C1 segment of cervical spinal cord (tissue), 14 donors: ENCODE results near the gene KCNK4.
"Not testable (repeated sequence)": the region's sequence is repeated elsewhere in the genome, so short reads cannot be mapped to it uniquely, and the experiment has no call there.

Experiments used
- DNase-seq, 14 donors: peaks; one replicate each; lab custom pipeline; 2025; lab: John Stamatoyannopoulos, UW

The KCNK4 gene

GRCh38 chr11:64291262-64291751, at the start of gene KCNK4:
KCNK4 (plus strand) TSS chr11:64291302; CDS start chr11:64293019, 1,717 bp downstream.
- DNase-seq = no peak

- peak in 3 of 14 donors; percentile 44 to 63 (median 53) for DNase-seq
Measured at GRCh38 chr11:64241491-64242374, 49.4 kb upstream of the KCNK4 start.

GRCh38 chr11:64243236-64243854, 47.8 kb upstream of the KCNK4 start:
- DNase-seq = no peak

GRCh38 chr11:64244107-64244506, 47.0 kb upstream of the KCNK4 start:
- no peak for DNase-seq

GRCh38 chr11:64244966-64245365, 46.1 kb upstream of the KCNK4 start:
- DNase-seq = no peak

- DNase-seq = peak in 1 of 14 donors; percentile 42
Measured at GRCh38 chr11:64245401-64245796, 45.7 kb upstream of the KCNK4 start.

- peak in 8 of 14 donors; percentile 16 to 78 (median 40) for DNase-seq
Measured at GRCh38 chr11:64245797-64246620, 45.1 kb upstream of the KCNK4 start.

GRCh38 chr11:64246621-64246870, 44.6 kb upstream of the KCNK4 start:
- not testable (repeated sequence) for DNase-seq

GRCh38 chr11:64246871-64247728, 44.0 kb upstream of the KCNK4 start, which contains the start of gene PPP1R14B:
PPP1R14B (minus strand) TSS chr11:64246943; CDS start chr11:64246673, 270 bp downstream.
- peak in 13 of 14 donors; percentile 67 to 89 (median 73) for DNase-seq

GRCh38 chr11:64247729-64248531, 43.2 kb upstream of the KCNK4 start:
- DNase-seq = peak in 2 of 14 donors; percentile 53 to 57

- no peak for DNase-seq
Measured at GRCh38 chr11:64248578-64248977, 42.5 kb upstream of the KCNK4 start.

- DNase-seq = no peak
Measured at GRCh38 chr11:64249038-64249437, 42.1 kb upstream of the KCNK4 start.

- no peak for DNase-seq
Measured at GRCh38 chr11:64249563-64250414, 41.3 kb upstream of the KCNK4 start.

- DNase-seq = no peak
Measured at GRCh38 chr11:64250415-64251015, 40.6 kb upstream of the KCNK4 start.

- DNase-seq = peak in 8 of 14 donors; percentile 19 to 80 (median 43)
Measured at GRCh38 chr11:64251016-64251752, 39.9 kb upstream of the KCNK4 start, which contains the start of gene PLCB3. PLCB3 (plus strand) TSS chr11:64251530; CDS start chr11:64251650, 120 bp downstream.

- no peak for DNase-seq
Measured at GRCh38 chr11:64251753-64252002, 39.4 kb upstream of the KCNK4 start.

GRCh38 chr11:64252003-64252872, 38.9 kb upstream of the KCNK4 start:
- DNase-seq = no peak
